Right cardiac atrium (tissue), 5 donors: ENCODE measurements around the gene LRIT2. TPM values are rescaled to one million over a fixed set of nuclear protein-coding genes. Genes with fewer than 3 reads are reported as not detected.

Experiments
- ATAC-seq, 2 donors: fragments of 200-7000 bp; cut with Tn5 transposase; one replicate each; pipeline versions ENCODE4 v1.8.0 to v1.9.1; 2020; ENCODE audit warnings: moderate library complexity in 2 of 2, mild to moderate bottlenecking in 1 of 2
- DNase-seq, 3 donors: peaks; one replicate each; pipeline ENCODE4 v3.0.0-alpha.2; 2020
- H3K27ac ChIP-seq: one replicate; pipeline ENCODE4 v1.5.1; 2013; ENCODE audit warnings: mild to moderate bottlenecking, low read length, control low read depth, moderate library complexity
- H3K27me3 ChIP-seq: one replicate; pipeline ENCODE4 v1.6.1; 2013; ENCODE audit not compliant: control insufficient read depth, insufficient read depth
- H3K4me1 ChIP-seq: one replicate; pipeline ENCODE4 v1.6.1; 2013; ENCODE audit warnings: low read length; ENCODE audit not compliant: control insufficient read depth, insufficient read depth
- H3K4me3 ChIP-seq: one replicate; pipeline ENCODE4 v1.5.1; 2013; ENCODE audit warnings: low read length, control low read depth
- H3K9me3 ChIP-seq: one replicate; pipeline ENCODE4 v1.6.1; 2013; ENCODE audit warnings: low read length; ENCODE audit not compliant: control insufficient read depth
- WGBS: extraction: QIAGEN DNeasy Blood & Tissue Kit; methylation state at CpG from one replicate; pipeline ENCODE4 v1.1.7; 2013; 5-methylcytosine and 5-hydroxymethylcytosine counted together
- intact Hi-C, 4 donors: fragments of 100-400 bp; cut with DNase I; formaldehyde crosslinking; loops; one replicate each; pipeline versions ENCODE4 v1.11.0 to v1.14.0; 2022 to 2023
- long read RNA-seq, 4 donors: library from polyadenylated mRNA; unstranded; transcript quantifications; one replicate each; pipeline ENCODE4 v2.0.0, GENCODE V29; 2020 to 2021
- polyA plus RNA-seq: library from polyadenylated mRNA; stranded (reverse); fragments of 200-250 nt; gene quantifications from one replicate; pipeline ENCODE4 v1.2.3, GENCODE V29; 2013
- total RNA-seq, 4 donors: library from RNA; stranded (reverse); fragmentation: NEBNext Ultra II Directional; extraction: Animal tissue kit (Norgen Biotek cat#: 25700); gene quantifications; one replicate each; pipeline ENCODE4 v1.2.1, GENCODE V29; 2021
- donor health status: healthy with polysubstance abuse.
- donor health status: DM: no; HTN: yes; CAD: no.
- donor health status: DM: no; HTN: no; CAD: no.
- donor health status: DM: no; HTN: yes; CAD: no; lungs with severe emphysema.
- donor health status: DM: yes; HTN: yes; CAD: no.

LRIT2 gene
- not detected for total RNA-seq
- not detected for polyA plus RNA-seq
- long read RNA-seq, donor 1: 0 reads
- long read RNA-seq, donor 2: 0 reads
- long read RNA-seq, donor 3: 0 reads
- long read RNA-seq, donor 4: 0 reads

- Histone ChIP-seq H3K9me3 (no peaks in the 10 kb centered on the region), H3K27ac (no peak within 1 kb of the TSS), H3K4me3 (no peak within 1 kb of the TSS), H3K4me1 (no peaks in the 10 kb centered on the region), H3K27me3 (no peaks in the 10 kb centered on the region)
- ATAC-seq: no peak
- DNase-seq: no peak
- 65% methylated on average over 6 of the region's 6 CpGs for WGBS
- intact Hi-C loops: no loop called here
These were observed at the start of gene LRIT2 for GRCh38 chr10:84225427-84226173. TSS of gene LRIT2 (minus strand) at chr10:84225544. CDS start at chr10:84225520, 24 bp downstream.

- no peak overlapping the region for H3K27ac ChIP-seq
- H3K9me3 ChIP-seq: no peaks in the 10 kb centered on the region
- no peak overlapping the region for H3K4me3 ChIP-seq
- H3K4me1 ChIP-seq: no peaks in the 10 kb centered on the region
- no peaks in the 10 kb centered on the region for H3K27me3 ChIP-seq
- 56% methylated on average over 1 of the region's 1 CpG for WGBS
- intact Hi-C loops: no loop called here
- ATAC-seq: no peak
- DNase-seq: no peak
These were observed 45.4 kb upstream of the LRIT2 start for GRCh38 chr10:84270708-84271107.

GRCh38 chr10:84269773-84270172, 44.4 kb upstream of the LRIT2 start:
- Histone ChIP-seq H3K27ac (no peak overlapping the region), H3K4me3 (no peak overlapping the region), H3K9me3 (no peaks in the 10 kb centered on the region), H3K27me3 (no peaks in the 10 kb centered on the region), H3K4me1 (no peaks in the 10 kb centered on the region)
- ATAC-seq (no peak), DNase-seq (no peak)
- WGBS: 70% methylated on average over 2 of the region's 2 CpGs
- intact Hi-C loops: loop anchor here in 2 of 4 donors (5.0 to 10.0 kb wide), 2 partner anchors 103 to 105 kb away; no protein-coding TSS in a partner anchor

- no peaks in the 10 kb centered on the region for H3K27me3 ChIP-seq
- DNase-seq: no peak
- WGBS: 70% methylated on average over 1 of the region's 1 CpG
- H3K4me3 ChIP-seq: no peak overlapping the region
- H3K4me1 ChIP-seq: no peaks in the 10 kb centered on the region
- H3K9me3 ChIP-seq: no peaks in the 10 kb centered on the region
- intact Hi-C loops: loop anchor here in 2 of 4 donors (5.0 to 10.0 kb wide), 2 partner anchors 103 to 106 kb away; no protein-coding TSS in a partner anchor
- H3K27ac ChIP-seq: no peak overlapping the region
- ATAC-seq: no peak
These were observed 43.8 kb upstream of the LRIT2 start for GRCh38 chr10:84269162-84269561.

- 42% methylated on average over 7 of the region's 7 CpGs for WGBS
- Histone ChIP-seq H3K27ac (no peak overlapping the region), H3K27me3 (no peaks in the 10 kb centered on the region), H3K4me3 (no peak overlapping the region), H3K4me1 (no peaks in the 10 kb centered on the region), H3K9me3 (no peaks in the 10 kb centered on the region)
- intact Hi-C loops: loop anchor here in 2 of 4 donors (5.0 to 10.0 kb wide), 2 partner anchors 105 to 107 kb away; no protein-coding TSS in a partner anchor
- DNase-seq: peak; percentile 38 to 68 (median 66)
- ATAC-seq: peak in 1 of 2 donors; percentile 46
These were observed 42.3 kb upstream of the LRIT2 start for GRCh38 chr10:84267503-84268126.

GRCh38 chr10:84265418-84265817, 40.1 kb upstream of the LRIT2 start:
- WGBS: 71% methylated on average over 4 of the region's 4 CpGs
- ATAC-seq (no peak), DNase-seq (no peak)
- Histone ChIP-seq H3K4me3 (no peak overlapping the region), H3K9me3 (no peaks in the 10 kb centered on the region), H3K27me3 (no peaks in the 10 kb centered on the region), H3K4me1 (no peaks in the 10 kb centered on the region), H3K27ac (no peak overlapping the region)
- intact Hi-C loops: loop anchor here (2.0 to 10.0 kb wide), 4 partner anchors 107 to 273 kb away; no protein-coding TSS in a partner anchor

- H3K4me3 ChIP-seq: no peak overlapping the region
- DNase-seq: peak; percentile 61 to 87 (median 76)
- ATAC-seq: peak; percentile 91 to 94
- H3K9me3 ChIP-seq: no peaks in the 10 kb centered on the region
- H3K27ac ChIP-seq: no peak overlapping the region
- WGBS: 2% methylated on average over 11 of the region's 11 CpGs
- H3K27me3 ChIP-seq: no peaks in the 10 kb centered on the region
- H3K4me1 ChIP-seq: no peaks in the 10 kb centered on the region
- intact Hi-C loops: loop anchor here (2.0 to 10.0 kb wide), 4 partner anchors 108 to 274 kb away; no protein-coding TSS in a partner anchor
These were observed 39.3 kb upstream of the LRIT2 start for GRCh38 chr10:84264611-84265141.

GRCh38 chr10:84263716-84264115, 38.4 kb upstream of the LRIT2 start:
- DNase-seq (no peak), ATAC-seq (no peak)
- WGBS: 80% methylated on average over 5 of the region's 5 CpGs
- no peaks in the 10 kb centered on the region for H3K27me3 ChIP-seq
- H3K4me3 ChIP-seq: no peak overlapping the region
- H3K9me3 ChIP-seq: no peaks in the 10 kb centered on the region
- no peaks in the 10 kb centered on the region for H3K4me1 ChIP-seq
- intact Hi-C loops: loop anchor here (2.0 to 10.0 kb wide), 3 partner anchors 111 to 275 kb away; no protein-coding TSS in a partner anchor
- H3K27ac ChIP-seq: no peak overlapping the region

GRCh38 chr10:84262190-84262956, 37.0 kb upstream of the LRIT2 start:
- no peaks in the 10 kb centered on the region for H3K27me3 ChIP-seq
- intact Hi-C loops: loop anchor here in 1 of 4 donors (10.0 kb wide), 1 partner anchor 112 kb away; no protein-coding TSS in a partner anchor
- H3K9me3 ChIP-seq: no peaks in the 10 kb centered on the region
- H3K4me3 ChIP-seq: no peak overlapping the region
- ATAC-seq (no peak), DNase-seq (no peak)
- H3K27ac ChIP-seq: no peak overlapping the region
- no peaks in the 10 kb centered on the region for H3K4me1 ChIP-seq
- 67% methylated on average over 13 of the region's 13 CpGs for WGBS

- intact Hi-C loops: loop anchor here in 1 of 4 donors (10.0 kb wide), 1 partner anchor 113 kb away; no protein-coding TSS in a partner anchor
- H3K27ac ChIP-seq: no peak overlapping the region
- H3K27me3 ChIP-seq: no peaks in the 10 kb centered on the region
- ATAC-seq: no peak
- 82% methylated on average over 7 of the region's 7 CpGs for WGBS
- H3K9me3 ChIP-seq: no peaks in the 10 kb centered on the region
- DNase-seq: no peak
- H3K4me3 ChIP-seq: no peak overlapping the region
- no peaks in the 10 kb centered on the region for H3K4me1 ChIP-seq
These were observed 36.0 kb upstream of the LRIT2 start for GRCh38 chr10:84261236-84261915.
